HG03342 (cell line): ENCODE data around the gene ITGB7.

Experiments used
- ATAC-seq: cut with Tn5 transposase; IDR thresholded peaks from one replicate; pipeline ENCODE4 v1.9.1; 2021; ENCODE audit warnings: mild to moderate bottlenecking, moderate library complexity; ENCODE audit not compliant: unreplicated experiment

ITGB7 gene

DNA sequence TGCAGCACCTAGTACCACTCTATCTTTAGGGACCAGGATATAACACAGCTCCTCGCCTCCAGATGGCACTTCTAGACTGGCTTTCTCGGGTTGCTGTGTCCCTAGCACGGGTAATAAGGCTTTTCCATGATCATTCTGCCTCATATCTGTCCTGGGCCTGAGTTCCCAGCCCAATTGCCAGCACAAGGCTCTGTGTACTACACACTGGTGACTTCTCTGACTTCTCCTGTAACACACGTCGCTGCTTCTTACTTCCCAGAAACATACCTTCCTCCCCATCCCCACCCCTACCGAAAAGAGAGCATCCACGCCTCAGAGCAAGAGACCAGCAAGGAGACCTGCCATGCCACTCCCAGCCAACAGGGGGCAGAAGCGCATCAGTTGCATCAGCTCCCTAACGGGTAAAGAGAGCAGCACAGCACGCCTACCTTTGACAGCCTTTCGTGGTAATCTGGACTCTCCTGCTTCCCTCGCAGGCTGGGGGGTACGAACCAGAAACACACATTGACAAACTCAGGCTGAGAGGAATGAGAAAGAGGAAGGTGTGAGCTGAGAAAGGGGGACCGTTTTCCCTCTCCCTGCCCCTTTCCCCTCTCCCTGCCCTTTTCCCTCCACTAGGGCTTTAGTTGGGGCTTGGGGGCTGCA, 47.7 kb downstream of the ITGB7 start:
- peak; percentile 80 for ATAC-seq

DNA sequence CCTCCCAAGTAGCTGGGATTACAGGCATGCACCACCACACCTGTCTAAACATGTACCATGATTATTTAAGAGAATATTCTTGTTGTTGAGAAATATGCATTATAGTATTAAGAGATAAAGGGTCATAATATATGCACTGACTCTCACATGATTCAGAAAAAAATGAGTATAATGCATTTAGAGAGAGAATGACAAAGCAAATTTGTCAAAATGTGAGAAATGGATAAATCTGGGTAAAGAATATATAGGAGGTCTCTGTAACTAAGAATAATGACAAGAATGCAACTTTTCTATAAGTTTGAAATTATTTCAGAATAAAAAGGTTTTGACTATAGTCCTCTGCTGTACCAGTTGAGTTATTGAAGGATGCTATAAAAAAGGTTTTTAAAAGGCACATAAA, 54.7 kb downstream of the ITGB7 start:
- ATAC-seq, result no peak

GRCh38 chr12:53151039-53151438, 56.0 kb downstream of the ITGB7 start:
- no peak for ATAC-seq

- ATAC-seq, result no peak
Observed at GRCh38 chr12:53147653-53148052, 59.4 kb downstream of the ITGB7 start.

GRCh38 chr12:53147181-53147580, 59.9 kb downstream of the ITGB7 start:
- no peak for ATAC-seq

- no peak for ATAC-seq
Observed at GRCh38 chr12:53145383-53146260, 61.4 kb downstream of the ITGB7 start.

GRCh38 chr12:53143355-53143754, 63.7 kb downstream of the ITGB7 start:
- no peak for ATAC-seq
